Effector memory CD4-positive, alpha-beta T cell (primary cell): ENCODE results near the gene VPS51.

ENCODE experiments used
- DNase-seq, 3 donors: peaks; one replicate each; pipeline ENCODE4 v3.0.0-alpha.2; 2020
- H3K27ac ChIP-seq: 2 replicates; pipeline ENCODE4 v1.7.0; 2013; ENCODE audit warnings: mild to moderate bottlenecking, low read length, moderate library complexity; ENCODE audit not compliant: insufficient read depth, poor library complexity, severe bottlenecking
- H3K27me3 ChIP-seq: replicated peaks from 2 replicates; pipeline ENCODE4 v1.7.0; 2013; ENCODE audit warnings: mild to moderate bottlenecking, low read length; ENCODE audit not compliant: insufficient read depth, control insufficient read depth, poor library complexity, severe bottlenecking
- H3K36me3 ChIP-seq: 2 replicates; pipeline ENCODE4 v1.7.0; 2013; ENCODE audit warnings: mild to moderate bottlenecking, low read length, moderate library complexity; ENCODE audit not compliant: control insufficient read depth, insufficient read depth
- H3K4me1 ChIP-seq: 2 replicates; pipeline ENCODE4 v1.7.0; 2013; ENCODE audit warnings: low read length, mild to moderate bottlenecking; ENCODE audit not compliant: control insufficient read depth, insufficient read depth, poor library complexity, severe bottlenecking
- H3K4me3 ChIP-seq: 2 replicates; pipeline ENCODE4 v1.7.0; 2013; ENCODE audit warnings: low read length, low read depth, mild to moderate bottlenecking; ENCODE audit not compliant: insufficient read depth, poor library complexity, severe bottlenecking
- H3K9me3 ChIP-seq: 2 replicates; pipeline ENCODE4 v1.7.0; 2013; ENCODE audit warnings: mild to moderate bottlenecking, low read length, moderate library complexity; ENCODE audit not compliant: control insufficient read depth

VPS51 gene

GRCh38 chr11:65127473-65128181, 31.6 kb downstream of the VPS51 start:
- no peak for DNase-seq
- no peak overlapping the region for H3K27ac ChIP-seq
- no peaks in the 10 kb centered on the region for H3K27me3 ChIP-seq
- no peaks in the 10 kb centered on the region for H3K9me3 ChIP-seq
- H3K4me3 ChIP-seq: no peak overlapping the region
- H3K36me3 ChIP-seq: peaks cover 86% of the 10 kb centered on the region
- peaks cover 7% of the 10 kb centered on the region for H3K4me1 ChIP-seq

GRCh38 chr11:65128182-65129145, 32.5 kb downstream of the VPS51 start:
- no peak overlapping the region for H3K27ac ChIP-seq
- peaks cover 89% of the 10 kb centered on the region for H3K36me3 ChIP-seq
- no peaks in the 10 kb centered on the region for H3K27me3 ChIP-seq
- no peak overlapping the region for H3K4me3 ChIP-seq
- peaks cover 9% of the 10 kb centered on the region for H3K4me1 ChIP-seq
- DNase-seq: no peak
- no peaks in the 10 kb centered on the region for H3K9me3 ChIP-seq

- H3K36me3 ChIP-seq: peaks cover 80% of the 10 kb centered on the region
- H3K9me3 ChIP-seq: no peaks in the 10 kb centered on the region
- H3K4me3 ChIP-seq: no peak overlapping the region
- peaks cover 10% of the 10 kb centered on the region for H3K4me1 ChIP-seq
- no peak for DNase-seq
- H3K27ac ChIP-seq: no peak overlapping the region
- H3K27me3 ChIP-seq: no peaks in the 10 kb centered on the region
Observed at GRCh38 chr11:65129649-65130441, 33.8 kb downstream of the VPS51 start.

GRCh38 chr11:65130631-65131416, 34.8 kb downstream of the VPS51 start:
- Histone ChIP-seq H3K4me3 (no peak overlapping the region), H3K4me1 (peaks cover 17% of the 10 kb centered on the region), H3K27me3 (no peaks in the 10 kb centered on the region), H3K27ac (no peak overlapping the region), H3K36me3 (peaks cover 71% of the 10 kb centered on the region), H3K9me3 (no peaks in the 10 kb centered on the region)
- no peak for DNase-seq

GRCh38 chr11:65131417-65131776, 35.4 kb downstream of the VPS51 start:
- Histone ChIP-seq H3K4me3 (no peak overlapping the region), H3K27ac (no peak overlapping the region), H3K9me3 (no peaks in the 10 kb centered on the region), H3K27me3 (no peaks in the 10 kb centered on the region), H3K4me1 (peaks cover 21% of the 10 kb centered on the region), H3K36me3 (peaks cover 66% of the 10 kb centered on the region)
- no peak for DNase-seq

GRCh38 chr11:65131895-65132237, 35.9 kb downstream of the VPS51 start:
- peaks cover 61% of the 10 kb centered on the region for H3K36me3 ChIP-seq
- H3K4me3 ChIP-seq: no peak overlapping the region
- peaks cover 21% of the 10 kb centered on the region for H3K4me1 ChIP-seq
- no peaks in the 10 kb centered on the region for H3K9me3 ChIP-seq
- H3K27ac ChIP-seq: no peak overlapping the region
- no peaks in the 10 kb centered on the region for H3K27me3 ChIP-seq
- no peak for DNase-seq

- Histone ChIP-seq H3K4me1 (peaks cover 21% of the 10 kb centered on the region), H3K4me3 (no peak overlapping the region), H3K27ac (no peak overlapping the region), H3K9me3 (no peaks in the 10 kb centered on the region), H3K27me3 (no peaks in the 10 kb centered on the region), H3K36me3 (peaks cover 56% of the 10 kb centered on the region)
- no peak for DNase-seq
Observed at GRCh38 chr11:65132238-65132987, 36.4 kb downstream of the VPS51 start.

- DNase-seq: peak in 1 of 3 donors; percentile 49
- Histone ChIP-seq H3K4me3 (peak overlapping the region; percentile 83), H3K36me3 (peaks cover 48% of the 10 kb centered on the region), H3K9me3 (no peaks in the 10 kb centered on the region), H3K27me3 (no peaks in the 10 kb centered on the region), H3K4me1 (peaks cover 21% of the 10 kb centered on the region), H3K27ac (peak overlapping the region; percentile 99)
Observed at GRCh38 chr11:65132988-65133700, 37.1 kb downstream of the VPS51 start.
